GM19099 (cell line): ENCODE data around the gene KREMEN2.

Experiments
- POLR2A ChIP-seq: IDR thresholded peaks from 3 replicates; pipeline ENCODE4 v1.6.1; 2011; ENCODE audit warnings: low read depth; ENCODE audit not compliant: insufficient read length; ENCODE audit errors: extremely low read depth

KREMEN2 gene

DNA sequence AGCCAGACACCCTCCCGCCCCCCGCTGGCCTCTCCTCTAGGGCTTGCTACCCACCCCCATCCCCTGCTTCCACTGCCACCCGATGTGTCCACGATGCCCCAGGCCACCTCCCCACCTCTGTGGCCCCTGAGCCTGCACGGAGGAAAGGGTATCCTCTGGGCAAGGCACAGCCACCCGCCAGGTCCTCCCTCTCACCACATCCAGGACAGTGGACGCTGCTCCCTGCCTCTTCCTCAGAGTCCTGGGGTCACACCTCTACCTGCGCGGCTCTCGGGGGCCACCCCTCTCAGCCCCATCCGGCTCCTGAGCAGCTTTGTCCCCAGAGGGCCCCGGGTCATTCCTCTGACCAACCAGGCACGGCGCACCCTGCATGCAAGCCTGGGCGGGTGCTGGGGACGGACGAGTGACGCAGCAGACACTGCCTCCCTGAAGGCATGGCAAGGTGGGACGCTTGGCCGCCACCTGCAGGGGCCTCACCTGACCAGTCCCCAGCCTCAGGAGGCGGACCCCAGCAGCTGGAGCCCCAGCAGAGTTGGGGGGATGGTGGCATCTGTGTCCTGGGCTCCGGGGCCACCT, 27.6 kb upstream of the KREMEN2 start:
- TF ChIP-seq POLR2A, result no peak

DNA sequence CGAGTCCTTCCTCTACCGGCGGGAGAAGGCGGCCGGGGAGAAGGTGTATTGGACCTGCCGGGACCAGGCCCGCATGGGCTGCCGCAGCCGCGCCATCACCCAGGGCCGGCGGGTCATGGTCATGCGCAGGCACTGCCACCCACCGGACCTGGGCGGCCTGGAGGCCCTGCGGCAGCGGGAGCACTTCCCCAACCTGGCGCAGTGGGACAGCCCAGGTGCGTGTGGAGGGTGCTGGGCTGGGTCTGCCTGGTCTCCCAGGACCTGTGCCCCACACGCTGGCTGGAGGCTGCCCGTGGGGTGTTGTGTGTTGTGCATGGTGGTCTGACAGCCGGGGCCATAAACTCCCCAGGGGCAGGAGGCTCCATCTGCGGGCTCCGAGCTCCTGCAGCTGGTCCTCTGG, 26.9 kb upstream of the KREMEN2 start:
- TF ChIP-seq POLR2A, result no peak

DNA sequence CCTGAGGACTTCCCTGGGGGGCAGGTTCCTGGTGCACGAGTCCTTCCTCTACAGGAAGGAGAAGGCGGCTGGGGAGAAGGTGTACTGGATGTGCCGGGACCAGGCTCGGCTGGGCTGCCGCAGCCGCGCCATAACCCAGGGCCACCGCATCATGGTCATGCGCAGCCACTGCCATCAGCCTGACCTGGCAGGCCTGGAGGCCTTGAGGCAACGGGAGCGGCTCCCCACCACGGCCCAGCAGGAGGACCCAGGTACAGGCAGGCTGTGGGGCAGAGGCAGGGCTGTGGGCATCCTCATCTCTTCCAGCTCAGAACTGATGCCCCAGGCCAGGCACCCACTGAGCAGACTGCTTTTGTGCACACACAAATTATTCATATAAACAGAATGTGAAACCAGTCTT, 25.9 kb upstream of the KREMEN2 start:
- no peak for TF ChIP-seq POLR2A

DNA sequence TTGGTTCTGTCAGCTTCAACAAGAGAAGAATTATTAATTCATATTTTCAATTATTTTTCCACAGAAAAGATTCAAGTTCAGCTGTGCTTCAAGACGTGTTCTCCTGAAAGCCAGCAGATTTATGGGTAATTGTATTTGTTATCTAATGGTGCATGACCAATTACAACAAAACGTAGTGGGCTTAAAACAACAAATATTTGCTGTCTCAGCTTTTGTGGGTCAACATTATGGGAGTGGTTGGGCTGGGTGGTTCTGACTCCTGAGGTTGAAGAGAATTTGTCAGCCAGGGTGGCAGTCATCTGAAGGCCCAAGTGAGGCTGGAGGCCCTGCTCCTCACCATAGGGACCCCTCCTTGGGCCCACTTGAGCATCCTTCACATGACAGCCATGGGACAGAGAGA, 24.1 kb upstream of the KREMEN2 start:
- TF ChIP-seq POLR2A, result no peak

DNA sequence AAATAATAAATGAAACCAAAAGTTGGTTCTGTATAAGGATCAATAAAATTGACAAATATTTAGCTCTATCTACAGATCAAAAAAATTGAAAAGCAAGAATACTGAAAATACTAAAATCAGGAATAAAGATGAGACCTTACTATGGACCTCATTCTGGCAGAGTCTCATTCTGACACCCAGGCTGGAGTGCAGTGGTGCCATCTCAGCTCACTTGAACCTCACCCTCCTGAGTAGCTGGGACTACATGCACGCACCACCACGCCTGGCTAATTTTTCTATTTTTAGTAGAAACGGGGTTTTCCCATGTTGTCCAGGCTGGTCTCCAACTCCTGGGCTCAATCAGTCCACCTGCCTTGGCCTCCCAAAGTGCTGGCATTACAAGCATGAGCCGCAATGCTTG, 22.0 kb upstream of the KREMEN2 start:
- no peak for TF ChIP-seq POLR2A

DNA sequence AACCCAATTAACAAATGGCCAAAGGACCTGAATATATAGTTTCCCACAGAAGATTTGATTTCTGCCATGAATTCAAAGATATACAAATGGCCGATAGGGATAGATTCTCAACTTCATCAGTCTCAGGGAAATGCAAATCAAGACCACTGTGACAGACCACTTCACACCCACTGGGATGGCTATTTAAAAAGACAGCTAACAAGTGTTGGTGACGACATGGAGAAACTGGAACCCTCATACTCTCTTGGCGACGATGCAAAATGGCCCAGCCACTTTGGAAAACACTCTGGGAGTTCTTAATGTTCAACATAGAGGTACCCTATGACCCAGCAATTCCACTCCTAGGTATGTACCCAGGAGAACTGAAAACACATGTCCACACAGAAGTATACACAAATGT, 17.4 kb upstream of the KREMEN2 start:
- TF ChIP-seq POLR2A, result no peak

DNA sequence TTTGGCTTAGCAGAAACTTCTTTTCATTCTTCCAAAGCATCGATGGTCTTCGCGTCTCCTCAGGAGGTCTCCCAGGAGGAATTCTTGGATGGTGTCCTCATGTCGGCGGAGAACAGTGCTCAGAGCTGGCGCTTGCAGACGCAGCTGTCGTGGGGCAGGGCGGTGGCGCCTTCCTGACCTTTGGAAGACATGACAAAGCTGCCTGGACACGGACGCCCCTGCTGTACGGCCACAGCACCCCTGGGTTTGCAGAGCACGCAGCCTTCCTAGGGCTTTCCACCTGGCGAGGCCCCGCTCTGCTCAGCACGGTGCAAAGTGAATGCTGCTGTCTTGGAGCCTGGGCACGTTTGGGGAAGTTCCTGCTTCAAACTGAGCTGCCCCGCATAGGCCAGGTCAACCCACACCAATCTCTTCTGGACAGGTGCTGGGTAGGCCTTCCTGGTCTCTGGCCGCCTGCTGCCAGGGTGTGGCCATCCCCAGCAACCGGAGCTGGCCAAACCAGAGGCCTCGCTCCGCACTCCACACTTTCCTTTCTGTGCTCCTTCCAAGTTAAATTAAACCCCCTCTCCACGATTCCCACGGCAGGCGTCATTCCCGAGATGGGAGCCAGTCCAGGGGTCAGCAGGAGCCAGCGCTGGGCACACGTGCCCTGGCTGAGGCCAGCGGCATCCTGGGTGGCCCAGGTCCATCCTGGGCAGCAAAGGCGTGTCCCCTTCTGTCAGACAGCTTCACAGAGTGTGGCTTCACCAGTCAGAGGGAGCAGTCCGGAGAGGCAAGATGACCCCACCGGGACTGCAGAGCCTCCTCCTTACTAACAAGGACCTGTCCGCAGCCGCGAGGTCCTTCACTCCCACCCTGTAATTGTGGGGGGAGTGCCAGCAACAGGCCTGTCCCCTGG, 15.0 kb upstream of the KREMEN2 start:
- no peak for TF ChIP-seq POLR2A

DNA sequence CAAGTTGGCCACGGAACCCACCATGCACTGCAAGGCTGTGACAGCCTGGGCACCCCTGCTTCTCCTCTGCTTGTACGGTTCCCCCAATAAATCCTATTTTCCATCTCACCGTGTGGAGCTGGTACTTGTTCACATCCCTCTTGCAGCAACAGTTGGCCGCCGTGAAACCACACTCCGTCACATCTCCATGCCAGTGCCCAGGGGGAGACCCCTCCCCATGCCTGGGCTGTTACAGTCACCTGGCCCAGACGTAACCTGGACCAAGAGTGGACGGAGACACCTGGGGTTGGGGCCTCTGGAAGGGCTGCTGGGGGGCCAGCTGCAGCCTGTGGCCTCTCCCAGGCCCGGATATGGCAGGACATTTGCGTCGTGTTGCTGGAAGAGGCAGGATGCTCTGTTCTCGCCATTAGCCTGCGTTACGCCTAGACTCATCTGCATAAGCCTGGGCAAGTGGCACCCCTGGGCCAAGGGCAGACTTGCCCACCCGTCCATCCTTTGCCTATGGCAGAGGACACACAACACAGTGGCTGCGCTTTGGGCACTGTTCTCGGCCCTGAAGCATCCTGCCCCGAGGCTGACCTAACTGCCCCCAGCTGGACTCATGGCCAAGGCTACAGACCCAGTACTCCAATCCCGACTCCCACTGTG, 14.2 kb upstream of the KREMEN2 start:
- no peak for TF ChIP-seq POLR2A

DNA sequence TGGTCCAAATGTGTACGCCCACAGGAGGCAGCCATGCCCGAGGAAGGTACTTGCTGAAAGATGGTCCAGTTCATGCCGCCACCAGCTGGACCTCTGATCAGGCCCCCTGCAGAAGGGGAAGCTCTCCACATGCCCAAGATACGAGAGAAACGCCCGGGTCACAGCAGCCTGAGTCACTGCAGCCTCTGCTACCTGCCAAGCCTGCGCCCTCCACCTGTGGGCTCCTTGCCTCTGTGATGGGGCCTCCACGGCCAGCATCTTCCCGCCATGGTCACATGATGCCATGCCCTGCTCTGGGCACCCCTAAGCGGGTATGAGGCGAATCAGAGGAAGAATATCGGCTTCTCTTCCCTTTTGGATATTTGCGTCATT, 13.7 kb upstream of the KREMEN2 start:
- TF ChIP-seq POLR2A, result no peak

DNA sequence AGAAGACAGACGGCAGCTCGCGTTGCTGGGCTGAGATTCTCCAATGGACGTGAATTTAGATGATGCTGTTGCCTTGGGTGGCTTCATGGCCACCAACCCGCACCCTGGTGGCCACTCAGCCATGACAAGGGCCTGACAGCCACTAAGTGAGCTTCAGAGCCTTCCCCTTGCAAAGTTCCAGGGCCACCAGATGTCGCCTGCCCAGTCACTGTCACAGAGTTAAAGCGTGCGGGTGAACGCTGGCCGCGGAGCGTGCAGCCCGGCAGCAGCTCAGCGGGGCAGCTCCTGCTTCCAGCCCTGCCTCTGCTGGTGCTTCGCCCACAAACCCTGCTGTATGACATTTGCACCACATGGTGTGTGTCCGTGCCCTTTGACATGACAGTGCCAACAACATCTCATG, 13.3 kb upstream of the KREMEN2 start:
- TF ChIP-seq POLR2A, result no peak

DNA sequence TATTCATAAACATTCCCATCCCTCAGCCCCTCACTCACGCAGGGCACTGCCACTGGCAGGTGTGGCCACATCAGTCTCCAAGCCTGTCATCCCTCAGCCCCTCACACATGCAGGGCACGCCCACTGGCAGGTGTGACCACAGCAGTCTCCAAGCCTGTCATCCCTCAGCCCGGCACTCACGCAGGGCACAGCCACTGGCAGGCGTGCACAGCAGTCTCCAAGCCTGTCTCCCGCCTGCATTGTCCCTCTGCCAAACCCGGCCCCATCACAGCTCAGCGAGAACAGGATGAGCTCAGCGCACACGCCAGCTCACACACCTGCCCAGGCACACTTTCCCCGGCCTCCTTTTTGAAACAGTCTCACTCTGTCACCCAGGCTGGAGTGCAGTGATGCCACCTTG, 11.4 kb upstream of the KREMEN2 start:
- TF ChIP-seq POLR2A, result no peak

DNA sequence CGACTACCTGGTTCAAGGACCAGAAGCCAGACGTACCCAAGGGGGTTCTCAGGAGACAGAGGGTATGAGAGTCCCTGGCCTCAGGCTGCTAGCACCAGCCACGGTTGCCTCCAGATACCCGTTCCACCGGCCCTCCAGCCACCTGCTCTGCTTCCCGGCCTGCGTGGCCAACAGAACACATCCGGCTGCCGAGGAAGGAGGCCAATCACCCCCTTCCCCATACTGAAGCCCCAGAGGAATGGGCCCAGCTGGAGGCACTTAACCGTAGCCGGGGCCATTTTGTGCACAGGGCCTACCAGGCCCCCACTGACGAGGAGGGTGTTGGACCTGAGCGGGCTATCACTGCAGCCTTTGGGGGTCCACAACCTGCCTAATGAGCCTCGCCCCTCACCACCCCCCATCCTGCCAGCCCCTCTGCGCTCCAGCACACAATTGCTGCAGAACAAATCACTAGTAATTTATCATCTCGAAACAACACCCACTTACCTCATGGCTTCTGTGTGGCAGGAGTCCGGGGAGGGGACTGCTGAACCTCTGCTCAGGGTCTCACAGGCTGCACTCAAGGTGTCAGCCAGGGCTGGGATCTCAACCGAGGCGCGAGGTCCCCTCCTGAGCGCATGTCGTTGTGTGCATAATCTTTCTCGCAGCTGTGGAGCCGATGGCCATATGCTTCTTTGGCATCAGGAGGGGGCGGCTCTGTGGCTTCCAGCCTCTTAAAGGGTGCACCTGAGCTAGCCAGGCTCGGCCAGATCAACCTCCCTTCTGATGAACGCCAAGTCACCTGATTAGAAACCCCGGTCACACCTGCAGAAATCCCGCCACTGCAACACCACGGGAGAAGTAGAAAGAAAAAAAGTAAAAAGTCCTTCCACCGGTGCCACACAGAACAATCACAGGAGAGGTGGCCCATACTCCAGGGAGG, 10.1 kb upstream of the KREMEN2 start:
- no peak for TF ChIP-seq POLR2A

DNA sequence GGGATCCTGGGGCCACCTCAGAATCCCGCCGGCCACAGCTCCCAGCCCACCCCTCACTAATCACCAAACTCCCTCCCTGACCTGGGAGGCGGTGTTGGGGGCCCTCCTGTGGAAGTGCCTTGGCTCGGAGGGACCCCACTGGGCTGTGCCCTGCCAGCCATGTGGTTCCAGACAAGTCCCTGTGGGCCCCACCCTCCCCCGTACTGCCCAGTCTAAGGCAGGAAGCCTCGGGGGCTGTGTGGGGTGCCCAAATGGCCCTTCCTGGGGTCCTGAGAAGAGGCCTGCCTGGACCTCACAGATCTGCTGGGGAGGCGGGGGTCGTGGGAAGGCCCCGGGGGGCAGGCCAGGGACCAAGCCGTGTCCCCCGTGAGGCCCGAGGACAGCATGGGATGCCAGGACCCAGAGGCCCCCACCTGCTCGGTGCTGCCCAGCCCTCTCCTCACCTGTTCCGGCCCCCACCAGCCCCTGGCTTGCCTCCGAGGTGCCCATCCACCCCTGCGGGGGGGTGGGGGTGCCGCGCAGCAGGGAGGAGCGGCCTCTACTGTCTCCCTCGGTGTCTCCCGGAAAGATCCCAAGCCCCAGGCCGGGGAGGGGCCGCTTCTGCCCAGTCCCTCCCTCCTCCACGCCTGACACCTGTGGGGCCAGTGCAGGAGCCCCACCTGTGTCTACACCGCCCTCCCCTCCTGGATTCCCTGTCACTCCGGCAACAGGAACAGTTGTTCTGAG, 9.3 kb upstream of the KREMEN2 start:
- no peak for TF ChIP-seq POLR2A

DNA sequence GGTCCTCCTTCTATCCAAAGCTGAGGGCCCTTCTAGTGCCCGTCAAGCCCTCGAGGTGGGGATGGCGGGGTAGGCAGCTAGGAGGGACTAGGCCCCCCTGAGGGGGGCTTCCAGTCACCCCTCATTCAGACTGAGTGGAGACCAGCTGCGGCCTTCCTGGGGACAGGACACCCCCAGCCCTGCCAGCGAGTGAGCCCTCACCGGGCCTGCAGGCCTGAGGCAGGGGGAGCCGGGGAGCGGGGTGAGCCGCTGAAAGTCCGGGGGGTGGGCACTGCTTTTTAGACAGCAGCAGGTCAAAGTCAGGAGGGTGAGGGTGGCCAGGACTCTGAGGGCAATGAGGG, 8.7 kb upstream of the KREMEN2 start:
- no peak for TF ChIP-seq POLR2A

DNA sequence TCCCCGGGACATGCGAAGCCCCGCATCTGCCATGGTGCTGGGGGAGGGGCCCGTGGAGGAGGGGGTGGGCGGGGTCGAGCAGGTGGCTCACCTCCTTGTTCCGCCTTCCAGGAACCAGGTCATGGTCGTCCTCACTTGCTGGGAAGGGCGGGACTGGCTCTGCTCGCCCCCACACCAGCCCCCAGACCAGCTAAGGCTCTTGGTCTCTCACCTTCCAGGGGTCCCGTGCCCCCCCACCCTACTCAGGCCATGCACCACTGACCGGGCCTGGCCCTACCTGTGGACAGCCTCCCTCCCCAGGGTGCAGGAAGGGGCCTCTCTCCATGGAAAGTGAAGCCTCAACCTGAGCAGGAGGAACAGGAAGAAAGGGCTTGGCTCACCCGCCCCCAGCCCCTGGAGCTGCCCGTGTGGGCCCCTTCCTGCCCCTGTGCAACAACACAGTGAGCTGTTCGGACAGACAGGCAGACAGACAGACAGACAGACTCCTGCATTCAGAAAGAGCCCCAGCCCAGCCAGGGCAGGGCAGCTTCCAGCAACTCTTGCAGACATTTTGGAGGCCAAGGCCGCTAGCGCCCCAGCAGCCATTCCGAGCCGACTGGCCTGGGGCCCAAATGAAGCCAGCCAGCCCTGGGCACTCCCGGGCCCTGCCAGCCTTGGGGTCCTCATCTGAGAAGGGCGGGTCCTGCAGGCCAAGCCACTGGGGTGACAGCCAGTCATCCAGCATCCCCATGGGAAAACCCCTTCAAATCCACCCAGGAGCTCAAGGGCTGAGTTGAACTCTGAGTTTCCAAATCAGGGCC, 8.1 kb upstream of the KREMEN2 start:
- no peak for TF ChIP-seq POLR2A

DNA sequence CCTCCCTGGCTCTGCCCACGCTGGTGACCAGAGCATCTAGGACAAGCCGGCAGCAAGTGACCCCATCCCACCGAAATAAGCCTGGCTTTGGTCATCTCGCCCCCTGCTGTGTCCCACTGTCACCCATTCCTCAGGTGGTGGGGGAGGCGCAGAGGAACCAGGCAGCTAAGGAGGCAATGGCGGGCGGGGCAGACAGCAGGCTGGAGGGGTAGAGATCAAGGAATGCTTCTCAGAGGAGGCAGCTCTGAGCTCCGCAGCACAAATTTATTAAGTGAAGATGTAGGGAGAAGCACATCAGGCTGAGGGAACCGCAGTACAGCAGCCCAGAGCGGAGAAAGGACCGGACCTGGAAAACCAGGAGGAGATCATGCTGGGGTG, 7.5 kb upstream of the KREMEN2 start:
- TF ChIP-seq POLR2A, result no peak
